8988T (cell line): ENCODE results near the gene VRK1.

Experiments
- DNase-seq: peaks from one replicate; pipeline ENCODE4 v3.0.0; 2011

VRK1 gene

DNA sequence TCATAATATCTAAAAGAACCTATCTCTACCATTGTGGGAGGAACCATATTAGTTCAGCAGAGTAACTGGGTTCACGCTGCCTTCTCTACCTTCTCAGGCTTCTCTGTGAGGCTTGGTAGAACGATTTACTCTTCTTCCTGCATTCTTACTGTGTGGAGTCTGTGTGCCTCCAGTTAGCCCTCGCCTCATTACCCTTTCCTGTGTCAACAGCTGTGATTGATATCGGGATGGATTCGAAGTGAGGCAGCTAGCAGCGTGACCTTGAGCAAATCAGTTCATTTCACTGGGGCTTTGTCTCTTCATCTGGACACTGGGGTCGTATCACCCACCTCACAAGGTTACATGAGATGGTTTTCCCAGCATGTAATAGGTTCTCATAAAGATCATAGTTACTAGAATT lies 4.6 kb upstream of the VRK1 start:
- DNase-seq, result no peak

DNA sequence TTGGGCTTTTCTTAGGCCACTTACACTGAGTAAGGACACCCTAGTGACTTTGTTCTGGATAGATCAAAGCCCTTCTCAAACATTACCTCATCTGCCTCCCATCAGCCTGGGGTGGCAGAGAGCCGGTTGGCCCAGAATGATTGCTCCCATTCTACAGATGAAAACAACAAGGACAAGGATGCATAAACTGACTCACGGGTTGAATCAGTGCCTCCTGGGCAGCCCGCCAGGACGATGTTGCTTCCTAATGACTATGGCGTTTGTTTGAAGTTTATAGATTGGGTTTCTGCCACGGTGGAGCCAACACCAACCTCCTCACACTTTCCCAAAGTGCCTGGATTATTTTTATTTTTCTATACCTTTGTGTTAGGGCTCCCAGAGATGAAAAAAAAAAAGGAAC lies 3.6 kb upstream of the VRK1 start:
- no peak for DNase-seq

DNA sequence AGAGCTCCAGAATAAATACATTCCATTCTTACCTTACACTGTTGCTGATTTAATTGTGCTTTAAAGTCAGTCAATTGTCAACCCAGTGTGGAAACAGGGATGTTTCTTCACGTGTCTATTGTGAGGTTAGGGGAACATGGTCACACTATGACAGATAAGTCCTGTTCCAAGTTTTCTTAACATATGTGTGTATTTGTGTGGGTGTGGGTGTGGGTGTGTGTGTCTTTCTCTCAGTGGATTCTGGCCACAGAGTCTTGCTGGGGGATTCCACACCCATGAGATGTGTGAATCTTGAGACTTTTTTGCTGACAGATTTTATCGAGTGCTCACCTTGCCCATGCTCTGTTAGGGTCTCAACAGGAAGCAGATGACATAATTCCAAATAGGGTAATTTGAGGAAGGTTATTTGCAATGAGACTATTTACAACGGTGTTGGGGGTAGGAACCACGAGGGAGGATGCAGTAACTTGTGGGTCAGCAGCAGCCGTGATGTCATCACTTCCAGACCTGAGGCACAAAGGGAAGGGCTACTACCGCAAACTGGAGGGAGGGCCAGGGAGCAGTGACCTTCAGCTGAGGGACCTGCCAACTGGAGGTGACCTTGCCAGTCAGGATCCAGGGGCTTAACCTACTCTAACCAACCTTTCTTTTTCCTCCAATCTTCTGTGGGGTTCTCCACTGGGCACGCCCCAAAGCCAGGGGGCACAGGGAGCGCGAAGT lies 1.9 kb upstream of the VRK1 start:
- DNase-seq, result no peak

DNA sequence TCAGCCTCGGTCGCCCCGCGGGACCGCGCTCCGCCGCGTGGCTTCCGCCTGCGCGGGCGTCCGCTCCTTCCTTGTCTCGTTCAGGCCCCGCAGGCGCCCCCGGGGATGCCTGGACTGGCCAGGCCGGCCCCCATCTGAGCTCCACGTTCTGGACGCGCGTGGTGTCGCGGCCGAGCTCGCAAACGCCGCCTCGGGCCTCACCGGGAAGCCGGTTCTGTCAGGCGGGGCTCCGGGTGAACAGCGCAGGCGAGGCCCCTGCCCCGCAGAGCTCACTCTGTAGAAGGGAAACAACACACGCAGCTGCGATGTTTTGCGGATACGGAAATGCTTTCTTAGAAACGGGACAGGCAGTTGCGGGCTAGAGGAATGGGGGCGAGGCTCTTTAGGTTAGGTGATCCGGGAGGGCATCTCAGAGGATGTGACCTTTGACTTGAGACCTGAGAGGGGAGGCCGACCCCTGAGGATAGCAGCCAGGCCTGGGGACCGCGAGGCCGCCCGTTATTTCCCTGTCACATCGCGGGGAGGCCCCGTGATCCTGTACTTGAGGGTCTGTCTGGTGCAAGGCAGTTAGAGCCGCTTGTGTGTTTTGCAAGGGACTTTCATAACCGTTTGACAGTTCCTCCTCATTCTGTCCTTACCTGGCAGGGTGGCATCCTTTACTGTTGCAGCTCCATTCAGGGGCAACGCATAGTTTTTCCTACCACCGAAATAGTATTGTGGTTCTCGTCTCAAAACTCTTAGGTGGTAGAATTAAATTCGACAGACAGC lies 584 bp downstream of the VRK1 start:
- no peak for DNase-seq

DNA sequence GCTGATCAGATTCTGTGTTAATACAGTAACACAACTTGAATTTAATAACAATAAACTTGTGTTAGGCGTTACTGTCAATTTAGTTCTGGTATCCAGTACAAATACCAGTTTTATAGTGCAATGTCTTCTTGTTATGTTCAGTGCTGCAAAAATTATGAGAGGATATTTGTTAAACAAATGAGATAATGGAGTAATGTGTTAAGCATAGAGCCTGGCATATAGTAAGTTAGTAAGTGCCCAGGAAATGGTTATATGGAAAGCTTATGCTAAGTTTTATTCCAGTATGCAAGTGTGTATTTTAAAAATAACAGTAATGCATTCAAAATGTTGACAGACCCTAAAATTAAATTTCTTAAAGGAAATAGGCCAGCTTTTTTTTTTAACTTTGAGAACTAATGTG lies 1.8 kb downstream of the VRK1 start:
- DNase-seq, result no peak

DNA sequence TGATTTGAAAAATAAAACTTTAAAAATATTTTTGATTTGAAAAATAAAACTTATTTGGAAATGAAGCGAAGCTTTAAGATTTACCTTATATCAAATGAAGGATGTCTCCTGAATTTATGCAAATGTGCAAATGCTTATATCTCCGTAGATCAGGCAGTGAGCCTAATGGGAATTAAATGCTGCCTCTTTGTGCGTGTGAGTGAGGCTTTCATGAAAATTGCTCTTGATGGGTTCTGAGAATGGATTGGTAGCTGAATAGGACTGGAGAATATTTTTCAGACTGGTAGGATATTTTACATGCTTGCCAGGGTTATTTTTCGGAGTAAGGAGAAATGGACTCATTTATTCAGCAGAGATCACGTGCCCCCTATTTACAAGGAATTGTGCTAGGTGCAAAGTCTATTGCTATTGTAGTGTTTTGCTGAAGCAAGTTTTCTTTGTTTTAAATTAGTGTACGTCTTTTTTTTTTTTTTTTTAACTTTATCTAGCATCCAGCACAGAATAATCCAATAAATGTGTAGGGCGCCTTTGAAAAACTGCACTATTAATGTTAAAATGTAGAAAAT lies 2.4 kb downstream of the VRK1 start:
- DNase-seq, result no peak

DNA sequence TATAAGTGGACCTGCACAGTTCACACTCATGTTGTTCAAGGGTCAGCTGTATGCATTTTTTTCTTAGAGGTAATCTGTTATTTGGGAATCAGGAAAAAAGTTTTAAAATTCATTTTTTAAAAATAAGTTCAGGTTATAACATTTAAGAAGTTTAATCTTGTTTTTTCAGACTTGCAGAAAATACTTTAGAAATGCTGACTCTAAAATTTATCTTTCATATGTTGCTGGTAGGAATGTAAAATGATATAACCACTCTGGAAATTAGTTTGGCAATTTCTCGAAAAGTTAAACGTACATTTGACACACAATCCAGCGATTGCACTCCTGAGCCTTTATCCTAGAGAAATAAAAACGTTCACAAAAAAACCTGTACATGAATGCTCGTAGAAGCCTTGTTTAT lies 4.7 kb downstream of the VRK1 start:
- no peak for DNase-seq

DNA sequence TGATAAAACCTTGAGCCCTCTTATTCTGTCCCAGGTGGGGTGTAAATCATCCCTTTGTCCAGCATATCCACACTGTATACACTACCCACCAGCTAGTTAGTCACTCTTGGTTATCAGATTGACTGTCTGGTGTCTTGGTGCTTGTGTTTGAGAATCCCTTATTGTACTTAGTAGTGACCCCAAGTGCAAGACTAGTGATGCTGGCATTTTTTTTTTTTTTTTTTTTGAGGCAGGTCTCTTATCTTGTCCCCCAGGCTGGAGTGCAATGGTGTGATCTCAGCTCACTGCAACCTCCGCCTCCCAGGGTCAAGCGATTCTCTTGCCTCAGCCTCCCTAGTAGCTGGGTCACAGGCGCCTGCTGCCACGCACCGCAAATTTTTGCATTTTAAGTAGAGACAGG lies 5.8 kb downstream of the VRK1 start:
- DNase-seq, result no peak

DNA sequence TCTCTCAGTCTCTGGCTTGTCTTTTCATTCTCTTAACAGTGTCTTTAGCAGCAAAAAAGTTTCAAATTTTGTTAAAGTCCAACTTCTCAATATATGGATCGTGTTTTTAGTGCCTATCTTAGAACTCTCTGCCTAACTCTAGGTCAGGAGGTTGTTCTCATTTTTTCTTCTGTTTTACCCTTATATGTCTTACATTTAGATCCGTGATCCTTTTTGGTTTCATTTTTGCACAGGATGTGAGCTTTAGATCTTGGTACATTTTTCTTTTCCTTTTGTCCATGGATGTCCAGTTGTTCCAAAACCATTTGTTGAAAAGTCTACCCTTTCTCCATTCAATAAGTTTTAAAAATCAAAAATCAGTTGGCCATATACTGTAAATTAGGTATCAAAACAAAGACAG lies 6.8 kb downstream of the VRK1 start:
- no peak for DNase-seq

DNA sequence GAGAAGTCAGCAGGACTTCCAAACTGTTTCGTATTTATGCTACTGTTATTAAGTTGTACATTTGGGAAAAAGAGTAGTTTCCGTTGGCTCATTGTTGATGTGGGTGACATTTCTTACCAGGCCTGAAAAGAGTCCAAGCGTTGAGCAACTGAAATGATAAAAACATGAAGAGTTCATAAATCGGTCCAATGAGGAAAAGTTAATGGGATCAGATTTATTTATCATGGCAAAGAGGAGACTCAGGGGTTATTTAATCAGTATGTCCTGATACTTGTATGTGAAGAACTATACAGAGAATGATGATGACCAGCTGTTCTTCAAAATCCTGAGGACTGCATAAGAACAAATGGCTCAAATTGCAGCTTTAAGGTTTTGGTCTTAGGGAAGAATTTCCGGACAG lies 7.7 kb downstream of the VRK1 start:
- DNase-seq, result no peak

DNA sequence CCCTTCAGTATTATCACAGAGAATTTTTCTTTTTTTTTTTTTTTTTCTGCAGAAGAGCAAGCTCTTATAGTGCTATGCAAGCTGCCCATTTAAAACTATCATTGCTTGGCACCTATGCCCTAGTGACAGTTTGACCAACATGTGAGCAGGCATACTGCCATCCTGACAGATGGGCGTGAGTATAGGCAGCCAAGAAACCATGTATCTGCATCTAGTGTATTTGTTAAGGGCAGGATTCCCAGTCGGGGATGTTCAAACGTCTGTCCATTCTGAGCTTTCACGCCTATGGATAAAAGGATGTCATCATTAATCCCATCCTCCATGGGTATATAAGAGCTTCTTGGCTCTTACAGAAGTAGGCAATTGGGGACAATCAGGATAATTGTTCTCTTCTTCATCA lies 8.8 kb downstream of the VRK1 start:
- no peak for DNase-seq

DNA sequence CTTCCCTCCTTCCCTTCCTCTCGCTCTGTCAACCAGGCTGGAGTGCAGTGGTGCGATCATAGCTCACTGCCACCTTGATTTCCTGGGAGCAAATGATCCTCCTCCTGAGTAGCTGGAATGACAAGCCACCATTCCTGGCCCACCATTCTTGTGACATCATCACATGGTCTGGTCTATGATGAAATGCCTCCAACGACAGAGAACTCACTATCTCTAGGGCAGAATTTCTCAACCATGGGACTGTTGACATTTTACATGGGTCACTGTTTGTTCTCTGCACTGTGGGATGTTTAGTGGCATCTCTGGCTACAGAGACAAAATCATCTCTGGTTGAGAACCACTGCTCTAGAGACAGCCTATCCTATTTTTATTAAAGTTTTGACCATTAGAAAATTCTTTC lies 9.7 kb downstream of the VRK1 start:
- DNase-seq, result no peak

DNA sequence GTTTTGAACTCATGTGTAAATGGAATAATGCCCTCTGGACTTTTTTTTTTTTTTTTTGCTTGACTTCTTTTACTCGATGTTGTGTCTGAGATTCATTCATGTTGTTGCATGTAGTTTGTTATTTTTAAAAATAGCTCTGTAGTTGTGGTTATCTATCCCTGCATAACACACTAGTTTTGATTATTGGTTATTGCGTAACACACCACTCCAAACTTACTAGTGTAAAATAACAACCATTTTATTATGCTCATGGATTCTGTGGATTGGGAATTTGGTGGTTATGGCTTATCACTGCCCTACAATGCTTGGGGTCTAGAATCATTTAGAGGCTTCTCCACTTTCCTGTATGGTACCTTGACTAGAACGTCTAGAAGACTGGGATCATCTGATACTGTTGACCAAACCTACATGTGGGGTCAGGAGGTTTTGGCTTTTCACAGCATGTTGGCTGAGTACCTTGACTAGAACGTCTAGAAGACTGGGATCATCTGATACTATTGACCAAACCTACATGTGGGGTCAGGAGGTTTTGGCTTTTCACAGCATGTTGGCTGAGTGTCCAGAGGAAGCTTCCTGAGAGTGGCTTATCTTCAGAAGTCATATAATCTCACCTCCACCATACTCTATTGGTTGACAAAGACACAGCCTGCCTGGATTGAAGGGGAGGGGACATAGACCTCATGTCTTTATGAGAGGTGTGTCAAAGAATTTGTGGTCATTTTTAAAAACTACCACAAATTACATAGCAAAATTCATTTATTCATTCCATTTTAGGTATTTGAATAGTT lies 11.6 kb downstream of the VRK1 start:
- DNase-seq, result no peak

DNA sequence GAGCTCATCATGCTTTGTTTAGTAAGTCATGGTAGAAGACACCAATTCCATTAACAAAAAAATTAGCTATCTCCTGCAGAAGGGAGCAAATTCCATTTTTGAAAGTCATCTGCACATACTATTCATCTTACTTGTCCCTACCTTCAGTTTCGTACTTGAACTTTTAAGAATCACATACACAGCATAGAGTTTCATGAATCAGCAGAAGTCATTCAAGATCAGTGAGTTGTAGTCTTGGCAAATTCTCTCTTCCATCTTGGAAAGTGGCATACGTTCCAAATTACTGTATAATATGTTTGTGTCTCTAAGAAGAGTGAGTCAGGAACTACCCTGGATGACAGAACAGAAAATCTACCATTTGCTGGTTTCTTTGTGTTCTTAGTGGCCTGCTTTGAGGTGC lies 14.1 kb downstream of the VRK1 start:
- no peak for DNase-seq

DNA sequence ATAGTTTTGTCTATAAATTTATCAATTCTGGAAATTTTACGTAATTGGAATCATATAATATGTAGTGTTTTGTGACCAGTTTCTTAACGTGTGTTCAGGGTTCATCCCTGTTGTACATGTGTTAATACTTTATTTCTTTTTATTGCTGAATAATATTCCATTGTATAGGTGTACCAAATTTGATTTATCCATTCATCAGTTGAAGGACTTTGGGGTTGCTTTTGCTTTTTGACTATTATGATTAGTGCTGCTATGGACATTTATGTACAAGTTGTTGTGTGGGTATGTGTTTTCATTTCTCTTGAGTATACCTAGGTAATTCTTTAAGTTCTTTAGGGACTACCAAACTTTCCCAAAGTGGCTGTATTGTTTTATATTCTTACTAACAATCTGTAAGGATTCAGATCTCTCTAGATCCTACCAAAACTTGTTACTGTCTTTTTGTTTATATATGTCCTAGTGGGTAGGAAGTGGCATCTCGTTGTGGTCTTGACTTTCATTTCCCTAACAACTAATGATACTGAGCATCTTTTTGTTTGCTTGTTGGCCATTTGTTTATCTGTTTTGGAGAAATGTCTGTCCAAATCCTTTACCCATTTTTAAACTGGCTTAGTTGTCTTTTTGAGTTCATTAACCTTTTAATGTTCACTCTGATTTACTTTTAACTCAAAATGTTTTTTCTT lies 14.9 kb downstream of the VRK1 start:
- no peak for DNase-seq

DNA sequence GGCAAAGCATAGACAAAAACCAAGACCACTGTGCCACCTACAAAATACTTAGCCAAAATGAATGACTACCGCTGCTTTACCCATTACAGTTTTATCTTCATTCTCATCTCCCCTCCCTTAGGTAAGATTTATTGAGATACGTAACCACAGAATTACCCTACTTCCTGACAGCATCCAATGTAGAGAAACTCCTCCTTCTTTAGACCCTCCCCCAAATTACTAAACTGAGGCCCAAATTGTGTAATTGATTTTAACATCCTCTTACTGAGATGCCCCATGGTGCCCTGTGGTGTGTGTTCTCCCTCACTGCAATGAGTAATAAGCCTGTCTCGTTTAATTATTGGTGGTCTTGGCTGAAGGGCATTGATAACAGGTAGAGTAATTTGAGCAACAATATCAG lies 19.1 kb downstream of the VRK1 start:
- no peak for DNase-seq

DNA sequence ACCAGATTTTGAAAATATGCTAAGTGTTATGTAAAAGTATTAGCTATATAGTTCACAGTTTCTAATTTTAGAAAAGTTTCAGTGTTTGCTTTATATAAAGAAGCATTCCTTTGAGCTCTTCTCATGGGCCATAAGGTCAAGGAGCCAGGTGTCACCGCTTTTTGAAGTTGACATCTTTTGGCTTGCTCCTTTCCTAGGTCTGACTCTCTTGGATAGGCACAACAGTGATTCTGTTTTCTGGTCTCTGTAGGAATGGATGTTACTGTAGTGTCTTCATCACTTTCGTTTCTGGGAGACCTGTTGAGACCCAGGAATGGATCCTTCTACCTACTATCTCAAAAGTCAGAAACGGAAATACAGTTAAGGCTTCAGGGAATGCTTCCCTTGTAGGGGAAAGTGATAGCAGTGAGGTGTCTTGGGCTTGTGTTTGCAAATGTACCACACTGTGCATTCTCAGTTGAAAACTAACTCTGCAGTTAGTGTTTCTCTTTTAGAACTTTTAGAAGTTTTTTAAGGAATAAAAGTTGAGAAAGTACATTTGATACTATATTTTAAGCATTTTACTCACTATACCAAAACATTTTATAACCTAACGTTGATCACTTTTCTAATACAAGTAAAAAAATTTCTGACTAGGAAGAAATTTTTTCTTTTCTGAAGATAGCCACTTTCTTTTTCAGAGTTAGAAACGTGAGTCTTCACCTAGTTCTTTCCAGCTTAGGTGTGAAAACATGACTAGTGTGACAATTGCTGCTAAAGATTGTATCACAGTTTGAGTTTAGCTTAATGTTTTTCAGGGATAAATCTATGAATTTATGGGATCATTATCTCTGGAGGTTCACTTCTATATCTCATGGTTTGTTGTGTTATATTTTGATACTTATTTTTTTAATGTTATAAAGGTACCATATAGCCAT lies 20.8 kb downstream of the VRK1 start:
- no peak for DNase-seq

DNA sequence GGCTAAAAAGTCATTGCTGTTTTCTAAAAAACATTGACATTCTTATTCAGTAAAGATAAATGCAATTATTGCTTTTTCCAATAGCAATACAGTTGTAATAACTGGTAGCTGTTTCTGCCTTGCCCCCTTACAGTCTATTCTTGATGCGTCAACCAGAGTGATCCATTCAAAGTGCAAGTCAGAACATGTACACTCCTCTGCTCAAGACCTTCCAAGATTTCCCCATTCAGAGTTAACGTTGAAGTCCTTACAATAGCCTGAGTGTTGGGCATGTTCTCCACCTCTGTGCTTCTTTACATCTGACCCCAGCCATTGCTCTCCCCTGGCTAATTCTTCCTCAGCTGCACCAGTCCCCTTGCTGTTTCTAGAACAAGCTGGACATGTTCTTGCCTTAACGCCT lies 24.3 kb downstream of the VRK1 start:
- DNase-seq, result no peak

DNA sequence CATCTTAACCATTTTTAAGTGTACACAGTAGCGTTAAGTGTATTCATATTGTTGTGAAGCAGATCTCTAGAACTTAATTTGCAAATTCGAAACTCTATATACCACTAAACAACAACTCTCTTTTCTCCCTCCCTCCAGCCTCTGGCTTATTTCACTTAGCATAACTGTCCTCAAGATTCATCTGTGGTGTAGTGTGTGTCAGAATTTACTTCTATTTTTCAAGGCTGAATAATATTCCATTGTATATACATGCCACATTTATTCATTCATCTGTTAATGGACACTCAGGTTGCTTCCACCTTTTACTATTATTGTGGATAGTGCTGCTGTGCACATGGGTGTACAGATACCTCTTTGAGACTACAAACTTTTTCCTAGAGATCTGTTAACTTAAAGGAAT lies 26.5 kb downstream of the VRK1 start:
- no peak for DNase-seq

DNA sequence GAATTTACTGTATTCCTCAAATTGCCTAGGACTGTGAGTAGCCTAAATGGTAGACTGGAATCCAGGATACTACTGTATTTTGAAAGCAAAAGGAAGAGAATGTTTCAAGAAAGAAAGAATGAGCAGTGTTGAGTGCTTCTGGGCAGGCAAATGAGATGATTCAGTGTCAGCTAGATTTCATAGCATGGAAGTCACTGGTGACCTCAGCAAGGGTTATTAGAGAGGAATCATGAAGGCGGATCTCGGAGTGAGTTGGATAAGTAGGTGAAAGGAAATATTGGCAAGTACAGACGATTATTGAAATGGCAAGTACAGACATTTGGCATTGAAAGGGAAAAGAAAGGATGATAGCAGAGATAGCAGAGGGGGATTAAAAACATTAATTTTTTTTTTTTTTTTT lies 27.1 kb downstream of the VRK1 start:
- no peak for DNase-seq

DNA sequence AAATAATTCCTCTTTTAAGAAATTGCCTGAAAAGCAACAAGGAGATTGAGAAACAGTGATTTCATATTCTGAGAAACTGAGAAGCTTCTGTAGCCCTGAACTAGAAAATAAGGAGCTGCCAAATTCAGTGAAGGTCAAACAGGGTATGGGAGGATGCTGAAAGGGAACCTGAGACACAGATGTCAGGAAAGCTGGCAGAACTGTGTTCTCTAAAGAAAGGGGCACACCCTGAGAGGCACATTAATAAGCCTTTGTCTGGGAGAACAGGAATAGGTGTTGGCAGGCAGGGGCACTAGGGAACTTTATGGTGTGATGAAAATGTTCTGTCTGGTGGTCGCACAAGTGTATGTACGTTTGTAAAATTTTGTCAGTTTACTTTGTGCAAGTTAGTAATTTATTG lies 29.6 kb downstream of the VRK1 start:
- DNase-seq, result no peak

DNA sequence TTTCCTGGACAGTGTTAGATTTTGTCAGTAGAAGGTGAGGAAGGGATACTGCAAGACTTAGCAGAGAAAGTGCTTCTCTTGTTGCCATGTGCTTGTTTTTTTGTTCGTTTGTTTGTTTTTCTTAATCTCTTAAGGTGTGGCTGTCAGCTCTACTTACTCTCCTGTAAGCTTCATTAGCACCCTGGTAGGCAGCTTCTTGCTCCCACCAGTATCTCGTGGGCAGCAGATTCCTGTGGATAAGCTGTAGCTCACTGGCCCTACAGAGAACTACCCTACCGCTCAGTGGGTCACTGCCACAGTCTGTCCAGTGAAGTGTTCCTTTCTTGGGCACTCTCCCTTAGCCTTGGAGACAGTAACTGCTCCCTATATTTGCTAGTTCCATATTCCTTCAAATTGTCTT lies 30.1 kb downstream of the VRK1 start:
- DNase-seq, result no peak
